HG03139 (cell line): ENCODE measurements around the gene PLA2G4F.

Experiments
- ATAC-seq: cut with Tn5 transposase; IDR thresholded peaks from one replicate; pipeline ENCODE4 v1.9.1; 2021; ENCODE audit not compliant: unreplicated experiment

Gene PLA2G4F

DNA sequence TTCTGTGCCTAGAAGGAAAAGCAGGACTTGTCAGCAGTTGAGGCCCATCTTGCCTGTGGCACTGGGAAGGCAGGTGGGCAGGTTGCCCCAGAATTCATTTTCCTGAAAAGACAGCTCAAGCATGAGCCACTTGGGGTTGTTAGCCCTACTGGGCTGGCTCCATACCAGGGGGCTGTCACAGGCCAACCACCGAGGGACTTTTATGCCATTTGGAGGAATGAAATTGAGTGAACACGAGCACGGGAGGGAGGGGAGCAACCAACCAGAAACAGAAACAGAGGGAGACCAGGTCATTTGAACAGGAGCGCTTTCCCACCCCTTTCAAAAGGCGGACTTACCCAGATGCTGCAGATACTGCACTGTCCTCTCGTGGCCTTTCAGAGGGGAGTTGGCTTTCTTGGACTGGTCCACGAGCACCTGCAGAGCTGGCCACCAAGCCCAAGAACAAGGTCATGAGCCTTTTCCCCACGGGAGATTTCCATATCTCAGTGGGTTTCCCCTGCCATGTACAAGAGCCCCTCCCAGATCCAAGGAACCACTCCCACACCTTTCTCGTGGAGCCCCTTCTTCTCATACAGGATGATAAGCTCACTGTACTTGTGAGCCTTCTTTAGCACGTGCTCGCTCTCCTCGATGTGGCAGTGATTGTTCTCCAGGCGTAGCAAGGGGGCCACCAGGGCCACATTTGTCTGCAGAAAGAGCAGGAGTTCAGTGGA is 9.9 kb upstream of the PLA2G4F start:
- no peak for ATAC-seq

DNA sequence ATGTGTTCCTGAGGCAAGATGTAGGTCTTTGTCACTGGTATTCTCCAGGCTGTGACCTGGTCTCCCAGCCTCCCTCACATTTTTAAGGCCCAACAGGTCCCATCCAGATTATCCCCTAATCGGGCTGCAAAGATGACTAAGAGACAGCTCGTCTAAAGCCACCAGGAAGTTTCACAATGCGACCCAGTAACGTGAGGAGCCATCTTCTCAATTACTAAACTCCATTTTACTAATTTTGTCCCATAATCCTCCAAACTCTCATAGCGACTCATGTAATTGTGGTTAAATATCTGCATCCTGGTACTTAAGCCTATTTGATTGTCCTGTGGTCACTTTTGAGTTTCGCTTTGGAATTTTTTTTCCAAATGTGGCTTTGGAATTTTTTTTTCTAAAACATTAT is 8.7 kb upstream of the PLA2G4F start:
- ATAC-seq = no peak

DNA sequence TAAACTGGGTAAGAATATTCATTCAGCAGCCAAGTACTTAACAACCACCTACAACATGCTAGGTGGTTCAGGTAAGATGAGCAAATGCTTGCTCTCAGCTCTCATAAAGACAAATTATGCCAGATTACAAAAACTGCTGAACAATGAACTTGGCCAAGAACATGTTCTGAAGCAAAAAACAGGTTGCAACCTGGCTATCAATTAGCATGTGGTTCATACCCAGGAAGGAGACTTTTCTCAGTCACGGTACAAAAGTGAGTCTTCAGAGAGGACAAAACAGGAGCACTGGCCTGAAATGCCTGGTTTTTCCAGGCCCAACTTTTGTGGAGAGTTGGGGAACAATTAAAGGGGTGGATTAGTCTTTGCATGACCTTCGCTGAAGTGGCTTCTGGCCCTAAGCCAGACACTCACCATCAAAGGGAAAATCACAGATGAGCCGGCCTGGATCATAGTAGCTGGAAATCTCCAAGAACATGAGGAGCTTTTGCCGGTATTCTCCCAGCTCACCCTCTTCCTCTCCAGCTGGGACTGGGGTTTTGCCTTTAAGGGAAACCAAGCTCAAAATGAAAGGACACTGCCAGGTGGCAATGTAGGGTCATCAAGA is 7.6 kb upstream of the PLA2G4F start:
- no peak for ATAC-seq

DNA sequence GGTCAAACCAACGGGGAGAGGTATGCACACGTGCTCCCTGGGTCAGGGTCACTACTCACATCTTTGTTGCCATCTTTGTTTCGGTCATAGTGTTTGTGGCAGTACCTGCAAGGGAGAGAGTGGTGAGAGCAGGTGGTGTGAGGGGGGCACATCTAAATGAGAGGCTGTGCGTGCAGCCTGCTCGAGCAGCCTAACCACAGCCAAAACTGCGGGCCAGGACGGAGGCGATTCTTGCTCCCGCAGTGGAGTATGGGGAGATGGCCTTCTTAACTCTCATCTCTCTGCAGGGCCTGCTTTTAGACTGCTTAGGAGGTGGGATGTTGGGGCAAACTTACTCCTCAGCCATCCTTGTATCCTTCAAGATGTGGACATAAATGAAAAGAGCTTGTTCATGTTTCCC is 6.9 kb upstream of the PLA2G4F start:
- no peak for ATAC-seq

DNA sequence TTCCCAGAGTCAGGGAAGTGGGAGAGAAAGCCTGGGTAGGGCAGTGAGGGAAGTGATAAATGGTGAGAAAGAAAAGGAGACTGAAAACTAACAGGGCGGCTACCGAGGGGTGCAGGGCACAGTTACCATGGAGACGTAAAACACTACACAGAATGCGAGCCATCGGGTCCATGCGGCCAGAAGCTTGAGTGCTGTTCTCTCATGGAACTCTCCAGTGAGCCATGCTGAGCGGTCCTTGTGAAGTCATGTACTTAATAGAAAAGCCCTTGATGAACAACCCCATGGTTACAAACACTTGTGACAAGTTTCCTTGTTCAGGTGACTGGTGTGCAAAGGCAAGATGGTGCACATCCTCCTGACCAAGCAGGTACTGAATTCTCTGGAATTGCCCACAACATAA is 3.7 kb upstream of the PLA2G4F start:
- no peak for ATAC-seq

DNA sequence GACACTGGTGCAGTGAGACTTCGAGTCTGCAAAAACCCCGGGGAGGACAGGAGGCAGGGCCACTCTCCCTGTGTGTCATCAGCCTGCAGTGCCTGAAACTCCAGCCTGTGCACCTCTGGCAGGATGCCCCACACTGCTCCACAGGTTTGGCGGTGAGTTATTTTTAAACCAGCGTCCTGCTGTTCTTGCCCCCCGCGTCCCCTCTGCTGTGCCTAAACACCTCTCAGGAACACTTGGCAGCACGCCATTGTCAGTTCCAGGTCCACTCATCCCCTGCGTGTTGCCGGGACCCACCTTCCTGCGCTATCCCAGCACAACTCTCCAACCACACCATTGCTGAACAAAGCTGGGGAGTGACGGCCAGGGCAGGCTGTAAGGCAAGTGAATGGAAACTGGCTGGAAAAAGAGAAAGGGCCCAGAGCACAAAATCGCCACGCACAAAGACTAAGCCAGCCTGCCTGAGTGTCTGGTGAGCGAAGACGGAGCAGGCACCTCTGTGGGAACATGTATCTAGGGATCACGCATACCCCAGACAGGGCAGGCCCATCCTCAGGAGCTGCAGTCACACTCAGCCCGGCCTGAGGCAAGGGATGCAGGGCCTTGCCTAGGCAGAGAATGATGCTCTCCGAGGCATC is 3.1 kb upstream of the PLA2G4F start:
- no peak for ATAC-seq

DNA sequence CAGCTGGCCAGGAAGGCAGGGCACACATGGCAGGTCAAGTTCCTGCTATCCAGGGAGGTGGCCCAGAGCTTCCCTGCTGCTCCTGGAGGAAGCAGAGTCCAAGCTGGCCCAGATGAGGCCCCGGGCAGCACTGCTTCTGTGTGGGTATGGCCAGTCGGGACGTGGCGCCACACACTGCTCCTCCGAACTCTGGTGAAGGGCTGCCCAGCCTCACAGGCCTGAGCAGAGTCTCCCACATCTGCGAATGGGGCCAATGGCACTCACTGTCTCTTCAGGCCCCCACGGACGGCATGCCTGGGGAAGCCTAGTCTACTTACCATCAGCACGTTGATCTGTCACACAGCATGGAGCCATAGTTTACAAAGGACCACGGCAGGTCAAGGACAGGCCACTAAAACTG is 2.5 kb upstream of the PLA2G4F start:
- ATAC-seq = no peak

DNA sequence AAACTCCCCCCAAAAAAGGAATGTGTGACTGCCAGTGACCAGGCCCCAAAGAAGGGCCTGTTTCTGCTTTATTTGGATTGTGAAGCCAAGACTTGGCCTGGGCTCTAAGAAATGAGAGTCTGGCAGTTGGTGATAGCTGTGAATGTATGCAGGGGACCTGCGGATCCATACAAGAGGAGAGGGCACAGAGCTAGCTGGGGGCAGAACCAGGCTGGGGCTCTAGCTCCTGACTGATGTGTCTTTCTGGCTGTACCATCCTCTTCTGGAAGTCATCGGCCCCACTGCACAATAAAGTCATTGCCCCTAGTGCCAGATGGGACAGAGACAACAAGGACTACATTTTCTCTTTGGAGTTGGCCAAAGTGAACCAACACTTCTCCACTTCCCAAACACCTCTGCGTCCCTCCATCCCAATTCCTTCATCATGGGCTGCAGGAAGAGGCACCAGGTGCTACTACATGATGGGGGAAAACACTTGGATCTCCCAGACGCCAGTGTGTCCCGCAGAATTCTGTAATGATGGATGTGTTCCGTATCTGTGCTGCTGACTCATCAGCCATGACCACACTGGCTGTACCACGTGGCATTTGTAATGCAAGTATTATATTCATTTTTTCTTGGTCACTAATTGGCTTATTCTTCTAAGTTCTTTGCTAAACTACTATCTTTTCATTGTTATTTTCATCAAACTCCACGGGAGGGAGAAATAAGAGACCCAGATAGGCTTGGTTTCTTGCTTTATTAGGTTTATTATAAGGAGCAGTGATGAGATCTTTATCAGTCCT is 1.7 kb upstream of the PLA2G4F start:
- no peak for ATAC-seq

DNA sequence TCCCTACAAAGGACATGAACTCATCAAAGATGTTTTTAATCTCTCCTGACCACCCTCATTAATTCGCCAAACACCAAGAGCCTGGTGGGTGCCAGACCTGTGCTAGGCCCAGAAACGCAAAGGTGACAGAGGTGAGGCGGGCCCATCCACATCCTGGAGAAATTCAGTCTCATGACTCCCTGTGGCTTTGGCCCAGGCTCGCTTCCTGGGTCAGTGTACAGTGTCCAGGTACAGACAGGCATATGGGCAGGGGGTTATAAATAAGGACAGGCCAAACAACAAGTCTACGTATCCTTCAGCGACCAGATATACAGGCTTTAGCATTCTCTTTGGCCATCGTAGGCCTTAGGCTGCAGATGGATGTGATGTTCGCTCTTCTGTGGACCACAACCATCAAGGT is 945 bp upstream of the PLA2G4F start:
- ATAC-seq = no peak

DNA sequence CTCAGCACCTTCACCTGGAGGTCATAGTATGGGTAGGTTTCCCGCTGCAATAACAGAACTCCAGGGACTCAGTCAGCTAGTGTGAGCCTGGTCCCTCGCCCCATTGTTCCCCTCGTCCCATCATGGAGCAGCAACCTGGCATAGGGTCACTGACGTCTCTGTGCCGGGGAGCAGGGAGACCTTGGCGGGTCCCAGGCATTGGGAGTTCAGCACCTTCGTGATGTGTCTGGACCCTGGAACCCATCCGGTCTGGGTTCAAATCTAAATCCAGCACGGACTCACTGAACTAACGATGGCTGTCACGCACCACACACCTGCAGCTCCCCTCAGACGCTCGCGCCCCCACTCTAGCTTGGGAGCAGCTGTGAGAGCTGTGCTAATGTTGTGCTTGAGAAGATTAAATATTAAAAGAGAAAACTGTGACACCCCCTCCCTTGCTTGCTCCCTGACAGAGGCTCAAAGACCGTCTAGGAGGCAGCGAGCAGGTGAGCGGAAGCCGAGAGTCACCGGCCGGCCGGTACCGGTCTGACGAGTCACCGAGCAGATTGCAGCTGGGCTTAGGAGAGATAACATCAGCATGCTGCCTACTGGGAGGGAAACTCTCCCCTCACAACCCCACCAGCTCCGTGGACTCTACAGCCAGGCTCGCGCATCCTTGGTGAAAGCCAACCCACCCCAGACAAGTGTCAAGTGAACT is 742 bp downstream of the PLA2G4F start:
- ATAC-seq = no peak

DNA sequence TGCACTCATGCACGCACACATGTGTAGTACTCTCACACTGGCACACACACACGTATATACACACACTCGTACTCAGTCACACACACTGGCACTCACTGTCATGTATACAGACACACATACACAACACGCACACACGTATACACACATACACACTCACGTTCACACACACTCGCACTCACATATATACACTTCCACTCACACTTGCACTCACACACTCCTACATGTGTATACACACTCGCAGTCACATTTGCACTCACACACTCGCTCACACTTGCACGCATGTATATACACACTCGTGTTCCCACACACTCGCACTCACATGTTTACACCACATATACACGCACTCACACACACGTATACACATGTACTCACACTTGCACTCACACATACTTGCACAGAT is 1.5 kb downstream of the PLA2G4F start:
- no peak for ATAC-seq

DNA sequence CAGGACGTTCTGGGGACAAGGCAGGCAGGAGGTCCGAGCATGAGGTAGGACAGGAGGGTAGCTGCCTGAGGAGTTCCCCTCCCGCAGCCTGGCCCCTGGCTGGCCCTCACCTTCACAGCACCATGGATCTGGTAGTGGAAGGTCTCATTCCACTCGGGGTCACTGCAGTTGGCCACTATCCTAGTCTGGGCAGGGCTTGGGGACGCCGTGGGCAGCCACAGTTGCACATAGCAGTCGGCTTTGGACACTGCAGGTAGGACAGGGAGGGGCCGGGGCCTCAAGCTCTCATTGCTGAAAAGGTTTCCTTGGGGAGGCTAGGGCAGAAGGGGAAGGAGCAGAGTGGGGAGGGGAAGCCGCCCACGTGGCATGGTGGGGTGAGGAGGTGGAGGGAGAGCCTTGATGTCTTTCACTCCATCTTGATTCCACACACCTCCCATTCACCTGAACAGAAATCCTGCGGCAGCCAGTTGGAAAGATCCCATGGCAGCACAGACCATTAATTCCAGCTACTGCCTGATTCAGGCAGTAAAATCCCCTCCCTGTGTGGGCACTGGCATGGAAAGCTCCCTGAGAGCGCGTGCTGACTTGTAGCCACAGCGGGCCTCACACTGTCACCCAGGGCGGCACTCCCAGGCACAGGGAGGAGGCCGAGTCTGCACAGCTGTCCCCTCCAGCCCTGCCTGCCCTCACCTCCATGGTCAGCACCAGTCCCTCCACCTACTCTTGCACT is 2.1 kb downstream of the PLA2G4F start:
- ATAC-seq = no peak

DNA sequence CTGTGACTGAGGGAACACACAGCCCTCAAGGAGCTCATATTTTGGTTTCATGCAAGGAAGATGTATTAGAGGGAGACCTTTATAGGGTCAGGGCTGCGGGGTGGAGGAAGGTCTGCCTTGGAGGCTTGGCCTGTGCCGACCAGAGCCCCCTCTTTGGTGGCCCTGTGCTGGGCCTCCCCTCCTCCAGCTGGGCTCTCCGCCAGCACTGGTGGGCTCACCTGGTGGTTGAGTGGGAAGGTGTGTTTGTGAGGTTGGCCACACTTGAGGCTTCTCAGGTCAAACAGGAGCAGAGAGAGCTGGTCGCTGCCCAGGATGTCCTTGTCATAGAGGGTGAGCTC is 2.6 kb downstream of the PLA2G4F start:
- ATAC-seq = no peak

DNA sequence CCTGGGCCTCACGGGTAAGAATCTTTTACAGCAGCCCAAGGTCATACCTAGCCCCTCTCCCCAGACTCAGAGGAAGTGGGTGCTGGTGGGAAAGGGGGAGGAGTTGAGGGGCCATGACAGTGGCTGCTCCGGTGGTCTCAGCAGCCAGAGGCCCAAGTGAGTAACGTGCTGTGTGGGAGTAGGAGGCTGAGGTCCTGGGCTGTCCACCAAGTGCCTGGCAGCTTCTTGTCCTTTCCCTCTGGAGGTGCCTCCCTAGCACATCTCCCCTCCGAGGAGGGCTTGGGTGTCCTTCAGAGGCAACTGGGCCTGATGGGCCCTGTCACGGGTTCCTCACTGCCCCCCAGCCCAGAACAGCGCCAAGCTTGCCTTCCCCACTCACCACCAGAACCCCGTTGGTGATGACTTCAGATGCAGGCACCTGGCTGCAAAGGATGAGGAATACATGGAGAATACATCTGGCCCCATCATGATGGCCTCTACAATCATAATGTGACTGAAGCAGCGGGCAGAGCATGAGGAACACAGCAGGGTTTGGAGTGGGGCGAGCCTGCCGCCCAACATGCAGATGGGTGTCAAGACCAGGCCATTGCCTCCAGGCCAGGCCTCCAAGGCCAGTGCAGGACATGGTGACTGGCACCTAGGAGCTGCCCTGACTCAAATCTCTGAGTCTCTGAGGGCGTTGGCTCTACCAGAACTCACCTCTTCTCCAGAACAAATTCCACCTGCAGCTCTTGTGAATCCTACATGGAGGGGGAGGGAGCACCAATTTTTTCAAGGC is 3.3 kb downstream of the PLA2G4F start:
- ATAC-seq = no peak

DNA sequence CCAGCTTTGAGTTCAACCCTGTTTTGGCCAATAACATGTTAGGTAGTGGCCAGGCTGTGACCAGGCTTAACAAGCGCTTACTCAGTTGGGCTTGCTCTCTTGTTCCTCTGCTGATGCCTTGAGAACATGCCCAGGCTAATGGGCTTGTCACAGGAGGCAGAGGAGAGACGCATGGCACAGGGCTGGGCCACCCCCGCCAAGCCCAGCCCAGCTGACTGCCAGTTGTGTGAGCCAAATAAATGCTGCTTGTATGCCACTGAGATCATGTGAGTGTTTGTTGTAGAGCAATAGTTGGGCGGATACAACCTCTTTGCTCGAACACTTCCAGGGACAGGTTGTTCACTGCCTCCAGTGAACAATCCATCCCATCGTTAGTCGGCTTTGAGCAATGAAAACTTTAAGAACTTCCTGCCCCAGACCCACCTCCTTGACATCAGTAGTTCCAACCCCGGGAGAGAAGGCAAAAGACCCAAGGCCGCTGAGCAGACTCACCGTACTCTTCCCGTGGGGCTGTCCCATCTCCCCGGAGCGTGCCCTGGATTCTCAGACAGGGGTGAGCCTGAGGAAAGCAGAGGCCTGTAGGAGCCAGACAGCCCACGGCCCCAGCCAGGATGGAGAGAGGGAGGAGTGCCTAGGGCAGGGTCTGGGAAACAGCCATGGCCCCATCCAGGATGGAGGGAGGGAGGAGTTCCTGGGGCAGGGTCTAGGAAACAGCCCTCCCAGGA is 4.1 kb downstream of the PLA2G4F start:
- ATAC-seq = no peak

DNA sequence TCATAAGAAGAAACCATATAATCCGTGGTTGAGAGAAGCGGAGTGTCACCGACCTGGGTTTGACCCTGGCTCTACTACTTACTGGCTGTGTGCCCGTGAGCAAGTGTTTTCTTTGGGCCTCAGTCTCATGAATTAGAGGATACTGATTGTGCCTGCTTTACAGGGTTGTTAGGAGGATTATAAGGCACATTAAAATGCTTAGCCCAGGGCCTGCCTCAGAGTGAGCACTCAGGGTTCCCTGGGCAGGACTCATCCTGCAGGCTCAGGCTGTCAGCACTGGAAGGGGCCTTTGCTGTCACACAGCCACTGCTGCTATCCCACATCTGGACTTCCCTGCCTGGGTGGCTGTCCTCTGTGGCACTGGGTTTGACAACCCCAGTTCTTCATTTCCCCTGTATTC is 4.7 kb downstream of the PLA2G4F start:
- no peak for ATAC-seq

DNA sequence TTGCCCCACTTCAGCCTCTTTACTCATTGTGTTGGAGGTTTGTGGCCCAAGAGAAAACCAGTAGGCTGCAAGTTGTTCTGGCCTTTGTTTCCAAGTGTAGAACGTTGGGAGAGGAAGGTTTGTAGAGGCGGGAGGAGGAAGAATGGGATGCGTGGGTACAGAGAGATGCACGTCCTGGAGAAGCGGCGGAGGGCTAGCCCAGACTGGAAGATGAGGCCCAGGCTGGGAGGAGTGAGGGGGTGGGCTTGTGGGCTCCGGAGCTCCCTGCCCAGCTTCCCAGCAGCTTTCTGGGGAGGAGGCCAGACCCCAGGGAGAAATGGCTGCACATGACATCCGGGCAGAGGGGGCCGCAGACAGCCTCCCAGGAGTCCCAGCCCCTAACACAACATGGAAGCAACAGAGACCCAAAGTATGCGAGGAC is 5.3 kb downstream of the PLA2G4F start:
- no peak for ATAC-seq

DNA sequence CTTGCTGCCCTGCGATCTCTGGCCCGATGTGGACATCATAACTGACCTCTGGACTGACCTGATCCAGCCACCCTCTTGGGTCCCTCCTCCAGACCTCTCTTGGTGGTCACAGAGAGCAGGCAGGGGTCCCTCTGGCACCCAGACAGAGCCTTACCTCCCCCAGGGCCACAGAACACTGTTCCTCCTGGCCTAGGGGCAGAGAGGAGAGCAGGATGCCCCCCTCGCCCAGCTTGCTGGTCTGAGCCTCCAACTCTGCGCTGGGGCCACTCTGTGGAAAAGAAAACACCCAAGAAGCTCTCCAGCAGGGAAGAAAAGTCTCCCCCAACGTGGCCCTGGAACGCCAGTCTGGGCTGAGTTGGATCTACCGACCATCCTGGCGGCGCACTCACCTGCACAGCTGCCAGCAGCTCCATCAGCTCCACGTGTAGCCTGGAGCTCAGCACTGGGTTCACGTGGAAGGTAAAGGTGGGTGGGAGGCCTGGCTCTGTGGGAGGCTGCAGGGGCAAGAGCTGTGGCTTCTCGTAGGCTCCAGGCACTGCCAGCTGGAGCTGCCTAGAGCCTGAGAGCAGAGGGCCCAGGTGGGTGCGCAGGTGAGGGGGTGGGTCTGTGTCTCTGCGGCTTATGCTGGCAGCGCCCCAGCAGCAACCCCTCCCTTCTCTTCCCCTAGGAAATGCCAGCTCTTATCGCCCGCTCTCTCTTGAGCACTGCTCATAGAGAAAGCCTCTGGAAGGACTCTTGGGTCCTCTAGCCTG is 6.0 kb downstream of the PLA2G4F start:
- no peak for ATAC-seq
